HL-60 (cell line): ENCODE results near the gene NRP1.

ENCODE experiments used
- DNase-seq, 2 experiments: peaks; one replicate each; pipeline ENCODE4 v3.0.0-alpha.2; 2010 to 2020; ENCODE audit warnings: low read depth in 1 of 2, low spot score in 1 of 2
- H3K27ac ChIP-seq: fragments of 250-450 bp; sonication (Bioruptor Pico); replicated peaks from 2 replicates; pipeline ENCODE4 v1.5.1; 2020; ENCODE audit warnings: mild to moderate bottlenecking, moderate library complexity
- H3K27me3 ChIP-seq: fragments of 250-450 bp; sonication (Bioruptor Pico); 2 replicates; pipeline ENCODE4 v1.5.1; 2021; ENCODE audit warnings: mild to moderate bottlenecking, moderate library complexity; ENCODE audit not compliant: insufficient read depth, poor library complexity, severe bottlenecking
- H3K4me3 ChIP-seq: replicated peaks from 2 replicates; pipeline ENCODE4 v1.5.1; 2011; ENCODE audit warnings: mild to moderate bottlenecking, control low read depth, low read length; ENCODE audit not compliant: insufficient read depth
- CTCF ChIP-seq: IDR thresholded peaks from one replicate; pipeline ENCODE4 v1.5.1; 2011; ENCODE audit warnings: low read length, control low read depth, inconsistent platforms; ENCODE audit not compliant: insufficient read depth
- GABPA ChIP-seq: IDR thresholded peaks from 2 replicates; pipeline ENCODE4 v1.6.1; 2012; ENCODE audit warnings: low read depth
- POLR2AphosphoS5 ChIP-seq: IDR thresholded peaks from 2 replicates; pipeline ENCODE4 v1.6.1; 2012; ENCODE audit warnings: low read depth
- REST ChIP-seq: IDR thresholded peaks from 2 replicates; pipeline ENCODE4 v1.6.1; 2012; ENCODE audit warnings: low read depth; ENCODE audit not compliant: insufficient replicate concordance
- SPI1 ChIP-seq: IDR thresholded peaks from 2 replicates; pipeline ENCODE4 v1.6.1; 2012; ENCODE audit warnings: low read depth, mild to moderate bottlenecking, borderline replicate concordance

The NRP1 gene

GRCh38 chr10:33155720-33156638 lies 178.5 kb downstream of the NRP1 start:
- DNase-seq = no peak
- TF ChIP-seq CTCF (peak; percentile 27), REST (no peak), SPI1 (no peak), GABPA (no peak), POLR2AphosphoS5 (no peak)
- Histone ChIP-seq H3K27me3 (no peaks in the 10 kb centered on the region), H3K27ac (no peak overlapping the region), H3K4me3 (no peak overlapping the region)

GRCh38 chr10:33154590-33154989 lies 179.9 kb downstream of the NRP1 start:
- no peak overlapping the region for H3K27ac ChIP-seq
- no peaks in the 10 kb centered on the region for H3K27me3 ChIP-seq
- no peak overlapping the region for H3K4me3 ChIP-seq
- TF ChIP-seq POLR2AphosphoS5 (no peak), REST (no peak), SPI1 (no peak), CTCF (no peak), GABPA (no peak)
- DNase-seq = no peak

- Histone ChIP-seq H3K27ac (no peak overlapping the region), H3K4me3 (no peak overlapping the region), H3K27me3 (no peaks in the 10 kb centered on the region)
- no peak for TF ChIP-seq GABPA
- no peak for TF ChIP-seq SPI1
- no peak for TF ChIP-seq POLR2AphosphoS5
- no peak for TF ChIP-seq CTCF
- no peak for TF ChIP-seq REST
- DNase-seq = no peak
Observed at GRCh38 chr10:33153968-33154327, 180.5 kb downstream of the NRP1 start.
